Lower leg skin (tissue), 3 donors: ENCODE measurements around the gene MSANTD1.

Source experiments
- POLR2A ChIP-seq, 2 donors: fragments of 450-650 bp; IDR thresholded peaks; one replicate each; pipeline ENCODE4 v1.6.1; 2016 to 2017; ENCODE audit warnings: antibody characterized with exemption in 2 of 2, mild to moderate bottlenecking in 1 of 2, moderate library complexity in 1 of 2
- TF ChIP-seq, protein P1 (sequence below), 3 donors: fragments of 450-650 bp; IDR thresholded peaks; one replicate each; pipeline ENCODE4 v1.5.1; 2016; ENCODE audit warnings: antibody characterized with exemption in 3 of 3, mild to moderate bottlenecking in 3 of 3, moderate library complexity in 2 of 3

DNA sequence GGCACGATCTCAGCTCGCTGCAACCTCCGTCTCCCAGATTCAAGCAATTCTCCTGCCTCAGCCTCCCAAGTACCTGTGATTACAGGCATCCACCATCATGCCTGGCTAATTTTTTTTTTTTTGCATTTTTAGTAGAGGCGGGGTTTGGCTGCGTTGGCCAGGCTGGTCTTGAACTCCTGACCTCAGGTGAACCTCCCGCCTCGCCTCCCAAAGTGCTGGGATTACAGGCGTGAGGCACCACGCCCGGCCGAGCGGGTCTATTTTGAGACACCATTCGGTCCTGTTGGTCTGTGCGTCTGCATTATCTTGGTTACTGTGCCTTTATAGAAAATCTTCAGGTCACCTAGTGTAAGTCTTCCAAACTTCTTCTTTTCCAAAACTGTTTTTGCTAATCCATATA is 22.2 kb downstream of the MSANTD1 start:
- TF ChIP-seq, protein P1, sequence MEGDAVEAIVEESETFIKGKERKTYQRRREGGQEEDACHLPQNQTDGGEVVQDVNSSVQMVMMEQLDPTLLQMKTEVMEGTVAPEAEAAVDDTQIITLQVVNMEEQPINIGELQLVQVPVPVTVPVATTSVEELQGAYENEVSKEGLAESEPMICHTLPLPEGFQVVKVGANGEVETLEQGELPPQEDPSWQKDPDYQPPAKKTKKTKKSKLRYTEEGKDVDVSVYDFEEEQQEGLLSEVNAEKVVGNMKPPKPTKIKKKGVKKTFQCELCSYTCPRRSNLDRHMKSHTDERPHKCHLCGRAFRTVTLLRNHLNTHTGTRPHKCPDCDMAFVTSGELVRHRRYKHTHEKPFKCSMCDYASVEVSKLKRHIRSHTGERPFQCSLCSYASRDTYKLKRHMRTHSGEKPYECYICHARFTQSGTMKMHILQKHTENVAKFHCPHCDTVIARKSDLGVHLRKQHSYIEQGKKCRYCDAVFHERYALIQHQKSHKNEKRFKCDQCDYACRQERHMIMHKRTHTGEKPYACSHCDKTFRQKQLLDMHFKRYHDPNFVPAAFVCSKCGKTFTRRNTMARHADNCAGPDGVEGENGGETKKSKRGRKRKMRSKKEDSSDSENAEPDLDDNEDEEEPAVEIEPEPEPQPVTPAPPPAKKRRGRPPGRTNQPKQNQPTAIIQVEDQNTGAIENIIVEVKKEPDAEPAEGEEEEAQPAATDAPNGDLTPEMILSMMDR (IDR thresholded peaks at IDR 0.05): no peak
- no peak for TF ChIP-seq POLR2A (IDR thresholded peaks at IDR 0.05)
